SJCRH30 (cell line): ENCODE measurements around the gene IER3IP1. TPM values are rescaled to one million over a fixed set of nuclear protein-coding genes. Genes with fewer than 3 reads are reported as not detected.

ENCODE experiments used
- DNase-seq, 2 experiments: peaks; one replicate each; pipeline ENCODE4 v3.0.0-alpha.2; 2015 to 2020
- H3K27ac ChIP-seq: fragments of 250-450 bp; sonication (Bioruptor Pico); 2 replicates; pipeline ENCODE4 v1.5.1; 2020; ENCODE audit warnings: mild to moderate bottlenecking, moderate library complexity
- H3K27me3 ChIP-seq: fragments of 250-450 bp; sonication (Bioruptor Pico); 2 replicates; pipeline ENCODE4 v1.5.1; 2020; ENCODE audit warnings: mild to moderate bottlenecking, moderate library complexity
- H3K36me3 ChIP-seq: fragments of 250-450 bp; sonication (Bioruptor Pico); 2 replicates; pipeline ENCODE4 v1.5.1; 2020; ENCODE audit warnings: mild to moderate bottlenecking, moderate library complexity
- H3K4me1 ChIP-seq: fragments of 250-450 bp; sonication (Bioruptor Pico); 2 replicates; pipeline ENCODE4 v1.5.1; 2020; ENCODE audit warnings: mild to moderate bottlenecking, moderate library complexity
- H3K4me3 ChIP-seq: fragments of 250-450 bp; sonication (Bioruptor Pico); 2 replicates; pipeline ENCODE4 v1.5.1; 2020; ENCODE audit warnings: mild to moderate bottlenecking, moderate library complexity
- H3K9me3 ChIP-seq: fragments of 250-450 bp; sonication (Bioruptor Pico); replicated peaks from 2 replicates; pipeline ENCODE4 v1.5.1; 2020; ENCODE audit warnings: mild to moderate bottlenecking, moderate library complexity
- total RNA-seq: library from RNA; depleted of rRNA; stranded (reverse); fragments of >200 nt; shearing (Covaris generic); gene quantifications from 2 replicates; pipeline ENCODE4 v1.2.3, GENCODE V29; 2014

IER3IP1 gene
- total RNA-seq, 1 experiment from 2014 or later, result 26.3 TPM

GRCh38 chr18:47143899-47144485 is 32.2 kb downstream of the IER3IP1 start:
- Histone ChIP-seq H3K27ac (peak overlapping the region; percentile 52), H3K4me1 (peaks cover 5% of the 10 kb centered on the region), H3K9me3 (no peaks in the 10 kb centered on the region), H3K4me3 (no peak overlapping the region), H3K36me3 (no peaks in the 10 kb centered on the region; the same call in 1 of the 2 replicates), H3K27me3 (no peaks in the 10 kb centered on the region)
- no peak for DNase-seq

- Histone ChIP-seq H3K4me1 (peaks cover 5% of the 10 kb centered on the region), H3K27ac (no peak overlapping the region), H3K4me3 (no peak overlapping the region), H3K36me3 (no peaks in the 10 kb centered on the region; the same call in 1 of the 2 replicates), H3K27me3 (no peaks in the 10 kb centered on the region), H3K9me3 (no peaks in the 10 kb centered on the region)
- no peak for DNase-seq
These were observed 33.0 kb downstream of the IER3IP1 start for GRCh38 chr18:47143153-47143552.

- DNase-seq, result no peak
- H3K4me1 ChIP-seq, result peaks cover 5% of the 10 kb centered on the region
- no peaks in the 10 kb centered on the region for H3K27me3 ChIP-seq
- no peak overlapping the region for H3K4me3 ChIP-seq
- H3K9me3 ChIP-seq, result no peaks in the 10 kb centered on the region
- H3K27ac ChIP-seq, result no peak overlapping the region
- H3K36me3 ChIP-seq, result no peaks in the 10 kb centered on the region; the same call in 1 of the 2 replicates
These were observed 34.9 kb downstream of the IER3IP1 start for GRCh38 chr18:47141289-47141688.

GRCh38 chr18:47121146-47121545 is 55.0 kb downstream of the IER3IP1 start:
- H3K9me3 ChIP-seq, result no peaks in the 10 kb centered on the region
- H3K36me3 ChIP-seq, result peaks cover 5% of the 10 kb centered on the region; the same call in 1 of the 2 replicates
- no peak overlapping the region for H3K27ac ChIP-seq
- DNase-seq, result no peak
- H3K4me3 ChIP-seq, result no peak overlapping the region
- H3K27me3 ChIP-seq, result no peaks in the 10 kb centered on the region
- H3K4me1 ChIP-seq, result no peaks in the 10 kb centered on the region

- no peak overlapping the region for H3K27ac ChIP-seq
- H3K27me3 ChIP-seq, result no peaks in the 10 kb centered on the region
- no peaks in the 10 kb centered on the region for H3K9me3 ChIP-seq
- H3K4me3 ChIP-seq, result no peak overlapping the region
- no peaks in the 10 kb centered on the region; the same call in 1 of the 2 replicates for H3K4me1 ChIP-seq
- DNase-seq, result no peak
- H3K36me3 ChIP-seq, result peaks cover 5% of the 10 kb centered on the region; the same call in 1 of the 2 replicates
These were observed 55.7 kb downstream of the IER3IP1 start for GRCh38 chr18:47120428-47120827.

GRCh38 chr18:47118981-47119380 is 57.2 kb downstream of the IER3IP1 start:
- Histone ChIP-seq H3K36me3 (peaks cover 4% of the 10 kb centered on the region; the same call in 1 of the 2 replicates), H3K4me1 (peaks cover 12% of the 10 kb centered on the region), H3K4me3 (no peak overlapping the region), H3K27ac (no peak overlapping the region), H3K9me3 (no peaks in the 10 kb centered on the region), H3K27me3 (no peaks in the 10 kb centered on the region)
- no peak for DNase-seq

- no peak overlapping the region for H3K4me3 ChIP-seq
- peaks cover 7% of the 10 kb centered on the region for H3K36me3 ChIP-seq
- peak in 1 of 2 experiments; percentile 2 for DNase-seq
- peaks cover 25% of the 10 kb centered on the region for H3K4me1 ChIP-seq
- H3K9me3 ChIP-seq, result no peaks in the 10 kb centered on the region
- H3K27ac ChIP-seq, result peak overlapping the region; percentile 96
- H3K27me3 ChIP-seq, result no peaks in the 10 kb centered on the region
These were observed 61.0 kb downstream of the IER3IP1 start for GRCh38 chr18:47115205-47115604.

GRCh38 chr18:47113796-47114540 is 62.2 kb downstream of the IER3IP1 start:
- Histone ChIP-seq H3K36me3 (peaks cover 7% of the 10 kb centered on the region), H3K4me1 (peaks cover 25% of the 10 kb centered on the region), H3K27me3 (no peaks in the 10 kb centered on the region), H3K4me3 (no peak overlapping the region), H3K9me3 (no peaks in the 10 kb centered on the region), H3K27ac (peak overlapping the region; percentile 96)
- DNase-seq, result peak; percentile 74 to 82

- Histone ChIP-seq H3K9me3 (no peaks in the 10 kb centered on the region), H3K27ac (no peak overlapping the region), H3K4me3 (no peak overlapping the region), H3K27me3 (no peaks in the 10 kb centered on the region), H3K36me3 (peaks cover 11% of the 10 kb centered on the region), H3K4me1 (peaks cover 25% of the 10 kb centered on the region)
- no peak for DNase-seq
These were observed 65.5 kb downstream of the IER3IP1 start for GRCh38 chr18:47110492-47111274.

- H3K27me3 ChIP-seq, result no peaks in the 10 kb centered on the region
- H3K4me3 ChIP-seq, result no peak overlapping the region
- H3K27ac ChIP-seq, result no peak overlapping the region
- peaks cover 11% of the 10 kb centered on the region for H3K36me3 ChIP-seq
- H3K4me1 ChIP-seq, result peaks cover 18% of the 10 kb centered on the region
- no peak for DNase-seq
- no peaks in the 10 kb centered on the region for H3K9me3 ChIP-seq
These were observed 66.4 kb downstream of the IER3IP1 start for GRCh38 chr18:47109720-47110119.

- no peak for DNase-seq
- Histone ChIP-seq H3K27ac (no peak overlapping the region), H3K4me1 (peaks cover 13% of the 10 kb centered on the region), H3K9me3 (no peaks in the 10 kb centered on the region), H3K27me3 (no peaks in the 10 kb centered on the region), H3K4me3 (no peak overlapping the region), H3K36me3 (peaks cover 11% of the 10 kb centered on the region)
These were observed 67.2 kb downstream of the IER3IP1 start for GRCh38 chr18:47108998-47109405.

- peaks cover 11% of the 10 kb centered on the region for H3K36me3 ChIP-seq
- H3K4me1 ChIP-seq, result peaks cover 7% of the 10 kb centered on the region
- H3K27ac ChIP-seq, result no peak overlapping the region
- no peak overlapping the region for H3K4me3 ChIP-seq
- H3K9me3 ChIP-seq, result no peaks in the 10 kb centered on the region
- no peak for DNase-seq
- no peaks in the 10 kb centered on the region for H3K27me3 ChIP-seq
These were observed 67.8 kb downstream of the IER3IP1 start for GRCh38 chr18:47108373-47108772.
